HCEC 1CT (cell line): ENCODE measurements around the gene HJURP.
"Not testable (repeated sequence)": the region's sequence is repeated elsewhere in the genome, so short reads cannot be mapped to it uniquely, and the experiment has no call there.

Source experiments
- DNase-seq: peaks from one replicate; pipeline ENCODE4 v3.0.0-alpha.2; 2017

HJURP gene, protein sequence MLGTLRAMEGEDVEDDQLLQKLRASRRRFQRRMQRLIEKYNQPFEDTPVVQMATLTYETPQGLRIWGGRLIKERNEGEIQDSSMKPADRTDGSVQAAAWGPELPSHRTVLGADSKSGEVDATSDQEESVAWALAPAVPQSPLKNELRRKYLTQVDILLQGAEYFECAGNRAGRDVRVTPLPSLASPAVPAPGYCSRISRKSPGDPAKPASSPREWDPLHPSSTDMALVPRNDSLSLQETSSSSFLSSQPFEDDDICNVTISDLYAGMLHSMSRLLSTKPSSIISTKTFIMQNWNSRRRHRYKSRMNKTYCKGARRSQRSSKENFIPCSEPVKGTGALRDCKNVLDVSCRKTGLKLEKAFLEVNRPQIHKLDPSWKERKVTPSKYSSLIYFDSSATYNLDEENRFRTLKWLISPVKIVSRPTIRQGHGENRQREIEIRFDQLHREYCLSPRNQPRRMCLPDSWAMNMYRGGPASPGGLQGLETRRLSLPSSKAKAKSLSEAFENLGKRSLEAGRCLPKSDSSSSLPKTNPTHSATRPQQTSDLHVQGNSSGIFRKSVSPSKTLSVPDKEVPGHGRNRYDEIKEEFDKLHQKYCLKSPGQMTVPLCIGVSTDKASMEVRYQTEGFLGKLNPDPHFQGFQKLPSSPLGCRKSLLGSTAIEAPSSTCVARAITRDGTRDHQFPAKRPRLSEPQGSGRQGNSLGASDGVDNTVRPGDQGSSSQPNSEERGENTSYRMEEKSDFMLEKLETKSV

DNA sequence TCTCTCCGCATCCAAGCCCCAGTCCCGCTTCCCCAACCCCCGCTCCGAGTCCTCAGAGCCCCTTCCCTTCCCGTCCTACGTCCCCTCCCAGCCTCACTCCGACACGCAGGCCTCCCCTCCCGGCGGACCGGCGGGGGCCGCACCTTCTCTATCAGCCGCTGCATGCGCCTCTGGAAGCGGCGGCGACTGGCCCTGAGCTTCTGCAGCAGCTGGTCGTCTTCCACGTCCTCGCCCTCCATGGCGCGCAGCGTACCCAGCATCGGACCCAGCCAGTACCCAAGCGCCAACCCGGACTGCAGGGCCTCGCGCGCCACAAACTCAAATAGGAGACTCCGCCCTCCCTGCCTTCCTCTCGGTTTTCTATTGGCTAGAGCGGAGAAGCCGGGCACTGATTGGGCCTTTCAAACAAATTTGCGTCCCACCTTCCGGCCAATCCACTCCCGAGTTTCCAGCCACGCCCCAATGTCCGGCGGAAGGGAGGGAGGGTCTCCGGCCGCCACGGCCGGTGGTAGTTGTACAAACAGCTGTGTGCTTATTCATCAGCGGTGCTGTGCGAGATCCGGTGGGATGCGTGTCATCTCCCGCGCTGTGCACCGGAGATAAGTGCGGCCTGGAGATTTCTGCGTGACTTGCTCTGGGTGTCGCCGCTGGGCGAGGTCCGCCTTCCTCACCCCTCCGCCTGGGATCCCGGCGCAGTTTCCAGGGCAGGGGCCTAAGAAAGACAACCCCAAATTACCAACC lies at the start of gene HJURP:
Gene HJURP (minus strand): TSS at position 295 of the 741 bp plus-strand sequence. CDS start 35 bp downstream, at position 260.
- peak; percentile 96 for DNase-seq

DNA sequence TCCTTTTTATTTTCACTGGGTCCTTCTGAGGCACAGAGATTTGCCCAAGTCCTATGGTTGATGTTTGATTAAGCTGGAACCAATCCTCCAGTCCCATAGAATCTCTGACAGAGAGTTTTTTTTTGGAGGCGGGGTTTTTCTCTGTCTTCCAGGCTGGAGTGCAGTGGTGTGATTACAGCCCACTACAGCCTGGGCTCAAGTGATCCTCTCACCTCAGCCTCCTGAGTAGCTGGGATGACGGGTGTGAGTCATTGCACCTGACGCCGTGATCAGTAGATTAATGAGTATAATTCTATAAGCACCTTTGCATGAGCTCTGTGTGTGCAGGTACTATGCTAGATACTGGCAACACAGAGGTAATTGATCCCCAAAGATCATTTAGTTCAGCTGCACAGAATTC lies 47.5 kb upstream of the HJURP start:
- DNase-seq = no peak

DNA sequence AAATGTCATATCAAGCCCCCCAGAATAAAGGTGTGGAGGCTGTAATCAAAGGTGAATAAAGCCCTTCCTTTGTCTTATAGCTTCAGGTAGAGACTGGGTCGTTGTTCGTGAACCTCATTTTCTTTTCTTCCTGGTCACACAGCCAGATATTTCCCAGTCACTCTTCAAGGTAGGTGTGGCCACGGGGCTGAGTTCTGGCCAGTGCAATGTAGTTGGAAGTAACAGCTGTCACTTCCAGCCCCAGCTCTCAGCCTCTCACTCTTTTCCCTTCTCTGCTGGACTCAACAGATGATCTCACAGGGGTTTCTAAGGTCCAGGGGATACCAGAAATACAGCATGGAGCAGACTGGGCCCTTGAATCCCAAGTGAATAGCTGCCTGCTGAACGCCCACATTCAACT lies 47.0 kb upstream of the HJURP start:
- DNase-seq = no peak

DNA sequence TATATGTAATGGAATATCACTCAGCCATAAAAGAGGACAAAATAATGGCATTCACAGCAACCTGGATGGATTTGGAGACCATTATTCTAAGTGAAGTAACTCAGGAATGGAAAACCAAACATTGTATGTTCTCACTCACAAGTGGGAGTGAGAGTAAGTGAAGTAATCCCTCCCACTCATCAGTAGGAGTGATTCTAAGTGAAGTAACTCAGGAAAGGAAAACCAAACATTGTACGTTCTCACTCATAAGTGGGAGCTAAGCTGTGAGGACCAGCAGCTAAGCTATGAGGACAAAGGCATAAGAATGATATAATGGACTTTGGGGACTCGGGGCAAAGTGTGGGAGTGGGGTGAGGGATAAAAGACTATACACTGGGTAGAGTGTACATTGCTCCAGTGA lies 41.9 kb upstream of the HJURP start:
- DNase-seq = not testable (repeated sequence)

DNA sequence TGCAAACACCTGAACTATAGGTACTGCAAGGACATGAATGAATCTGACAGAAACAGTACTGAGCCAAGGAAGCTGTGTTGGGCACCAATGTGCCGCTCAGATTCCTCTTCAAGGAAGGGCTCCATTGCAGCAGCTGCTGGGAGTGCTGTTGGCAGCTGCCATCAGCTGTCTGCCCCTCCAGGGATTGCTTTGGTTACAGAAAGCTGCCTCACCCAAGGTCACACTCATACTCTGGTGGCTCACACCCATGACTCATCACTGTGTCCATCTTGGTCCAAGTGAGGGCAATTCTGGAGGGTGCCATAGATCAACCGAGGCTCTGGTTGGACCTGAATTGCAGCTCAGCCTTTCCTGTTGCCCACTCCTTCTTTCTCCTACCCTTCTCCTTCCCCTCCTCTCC lies 38.5 kb upstream of the HJURP start:
- no peak for DNase-seq

DNA sequence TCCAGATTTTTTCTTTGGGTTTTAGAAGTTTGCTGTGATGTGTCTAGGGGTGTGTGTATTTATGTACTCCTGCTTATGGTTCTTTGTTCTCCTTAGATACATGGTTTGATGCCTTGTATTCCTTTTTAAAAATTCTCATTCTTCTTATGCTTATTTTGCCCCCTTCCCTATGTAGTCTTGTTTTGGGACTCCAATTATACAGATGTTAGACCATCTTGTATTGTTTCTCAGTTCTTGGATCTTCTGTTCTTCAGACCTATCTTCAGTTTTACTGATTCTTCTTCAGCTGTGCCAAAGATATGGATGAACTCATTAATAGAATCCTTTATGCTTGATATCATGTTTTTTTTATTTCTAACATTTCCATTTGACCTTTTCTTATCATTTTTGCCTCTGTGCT lies 28.0 kb upstream of the HJURP start:
- no peak for DNase-seq

DNA sequence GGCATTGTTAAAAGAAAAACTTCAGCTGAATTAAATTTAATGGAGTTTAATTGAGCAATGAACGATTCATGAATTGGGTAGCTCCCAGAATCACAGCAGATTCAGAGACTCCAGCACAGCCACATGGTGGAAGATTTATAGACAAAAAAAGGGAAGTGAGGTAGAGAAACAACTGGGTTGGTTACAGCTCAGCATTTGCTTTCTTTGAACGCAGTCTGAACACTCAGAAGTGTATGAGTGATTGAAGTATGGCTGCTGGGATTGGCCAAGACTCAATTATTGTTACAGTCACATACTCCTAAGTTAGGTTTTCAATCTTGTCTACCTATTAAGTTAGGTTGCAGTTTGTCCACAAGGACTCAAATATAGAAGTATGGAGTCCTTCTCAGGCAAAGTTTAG lies 17.8 kb upstream of the HJURP start:
- not testable (repeated sequence) for DNase-seq

DNA sequence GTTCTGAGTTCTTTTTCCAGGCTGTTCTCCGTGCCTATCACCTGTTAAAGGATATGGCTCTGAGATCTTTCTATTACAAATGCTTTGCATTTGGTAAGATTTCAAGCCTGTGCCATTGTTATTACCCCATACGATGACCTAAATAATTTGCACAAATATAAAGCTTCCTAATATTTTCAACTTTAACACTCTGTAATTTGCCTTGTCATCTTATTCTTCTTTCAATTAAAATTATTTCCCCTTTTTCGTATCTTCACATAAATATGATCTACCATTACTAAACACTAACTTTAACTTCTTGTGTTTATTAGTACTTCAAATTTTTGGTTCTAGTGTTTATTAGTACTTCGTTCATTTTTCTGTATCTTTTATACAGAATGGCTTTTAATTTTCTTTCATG lies 17.1 kb upstream of the HJURP start:
- no peak for DNase-seq

DNA sequence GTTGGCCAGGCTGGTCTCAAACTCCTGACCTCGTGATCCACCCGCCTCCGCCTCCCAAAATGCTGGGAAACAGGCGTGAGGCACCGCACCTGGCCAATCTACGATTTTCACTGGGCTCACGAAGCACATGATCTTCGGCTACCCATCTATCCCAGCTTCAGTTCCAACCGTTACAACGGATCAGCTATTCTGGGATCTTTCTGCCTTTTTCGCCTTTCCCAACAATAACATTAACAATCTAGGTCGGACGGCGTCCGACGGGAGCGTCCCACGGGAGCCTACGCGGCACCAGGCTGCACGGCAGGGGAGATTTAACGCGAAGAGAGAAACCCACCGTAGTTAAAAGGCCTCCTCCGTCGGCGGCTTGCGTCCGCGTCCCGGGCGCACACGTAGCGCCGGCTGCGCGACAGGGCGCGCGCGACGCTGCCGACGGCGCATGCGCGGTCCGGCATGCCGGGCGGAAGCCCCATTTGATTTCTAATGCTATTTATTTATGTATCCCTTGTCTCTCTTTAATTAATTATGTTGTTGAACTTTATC lies 13.7 kb upstream of the HJURP start, which contains the start of gene MSL3B:
Gene MSL3B (minus strand): TSS at position 394 of the 540 bp plus-strand sequence.
- peak; percentile 46 for DNase-seq

DNA sequence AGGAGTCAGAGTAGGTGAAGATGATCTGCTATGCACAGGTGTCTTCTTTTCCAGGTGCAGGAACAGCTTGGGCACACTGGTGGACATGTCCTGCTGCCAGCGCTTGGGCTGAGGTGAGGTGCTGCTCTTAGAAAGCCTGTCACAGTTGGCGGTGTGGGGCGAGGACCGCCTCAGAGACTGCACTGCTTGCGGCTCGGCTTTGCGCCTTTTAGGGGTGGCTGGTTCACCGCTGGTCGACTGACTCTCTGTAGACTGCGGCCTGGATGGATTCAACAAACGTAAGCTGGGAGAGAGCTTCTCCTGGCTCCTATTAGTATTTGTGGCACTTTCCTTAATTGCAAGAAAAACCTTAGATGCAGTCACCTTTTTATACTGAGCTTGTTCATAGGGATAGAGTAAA lies 12.1 kb upstream of the HJURP start:
- no peak for DNase-seq

DNA sequence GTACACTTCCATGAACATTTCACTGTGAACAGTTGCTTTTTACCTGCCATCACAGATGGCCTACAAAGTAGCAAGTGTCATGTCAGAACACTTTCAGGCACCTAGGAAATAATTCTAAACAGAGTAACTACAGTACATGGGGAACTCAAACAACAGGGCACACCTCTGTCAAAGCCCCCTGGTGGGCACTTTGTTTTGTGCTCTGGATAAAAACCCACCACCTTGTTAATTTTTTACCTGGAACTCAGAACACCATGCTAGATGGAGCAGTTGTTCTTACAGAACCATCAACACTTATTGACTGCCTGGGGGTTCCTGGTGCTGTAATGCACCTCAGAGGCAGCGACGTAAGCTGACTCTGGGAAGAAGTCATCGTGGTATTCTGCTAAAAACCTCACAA lies 11.5 kb upstream of the HJURP start:
- no peak for DNase-seq

DNA sequence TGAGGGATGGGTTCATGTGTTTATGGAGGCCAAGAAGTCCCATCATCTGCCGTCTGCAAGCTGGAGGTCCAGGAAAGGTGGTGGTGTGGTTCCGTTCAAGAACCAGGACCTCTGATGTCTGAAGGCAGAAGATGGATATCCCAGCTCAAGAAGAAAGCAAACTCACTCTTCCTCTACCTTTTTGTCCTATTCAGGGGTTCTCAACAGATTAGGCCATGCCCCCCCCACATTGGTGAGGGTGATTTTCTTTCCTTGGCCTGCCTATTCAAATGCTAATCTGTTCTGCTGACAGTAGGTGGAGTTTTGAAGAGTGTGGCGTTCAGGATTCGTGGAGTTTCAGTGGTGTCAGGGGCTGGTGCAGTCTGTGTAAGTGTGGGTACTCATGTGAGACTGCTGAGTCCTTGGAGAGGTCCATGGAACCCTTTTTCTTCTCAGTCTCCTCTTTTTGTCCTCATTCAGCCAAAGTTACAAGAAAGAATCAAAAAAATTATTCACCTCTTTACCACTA lies 8.0 kb upstream of the HJURP start:
- no peak for DNase-seq

DNA sequence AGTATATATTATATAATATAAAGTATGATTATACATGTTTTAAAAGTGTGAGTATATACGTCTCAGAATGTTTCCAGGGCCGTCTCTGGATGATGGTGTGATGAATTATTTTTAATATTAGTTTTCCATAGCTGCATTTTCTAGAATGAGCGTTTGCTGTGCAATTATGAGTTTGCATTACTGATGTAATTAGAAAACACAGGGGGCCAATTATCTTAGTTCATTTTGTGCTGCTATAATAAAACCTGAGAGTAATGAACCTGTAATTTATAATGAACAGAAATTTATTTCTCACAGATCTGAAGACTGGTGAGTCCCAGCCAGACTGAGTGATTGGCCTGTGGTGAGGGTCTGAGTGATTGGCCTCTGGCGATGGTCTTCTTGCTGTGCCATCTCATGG lies 4.0 kb upstream of the HJURP start:
- DNase-seq = no peak

DNA sequence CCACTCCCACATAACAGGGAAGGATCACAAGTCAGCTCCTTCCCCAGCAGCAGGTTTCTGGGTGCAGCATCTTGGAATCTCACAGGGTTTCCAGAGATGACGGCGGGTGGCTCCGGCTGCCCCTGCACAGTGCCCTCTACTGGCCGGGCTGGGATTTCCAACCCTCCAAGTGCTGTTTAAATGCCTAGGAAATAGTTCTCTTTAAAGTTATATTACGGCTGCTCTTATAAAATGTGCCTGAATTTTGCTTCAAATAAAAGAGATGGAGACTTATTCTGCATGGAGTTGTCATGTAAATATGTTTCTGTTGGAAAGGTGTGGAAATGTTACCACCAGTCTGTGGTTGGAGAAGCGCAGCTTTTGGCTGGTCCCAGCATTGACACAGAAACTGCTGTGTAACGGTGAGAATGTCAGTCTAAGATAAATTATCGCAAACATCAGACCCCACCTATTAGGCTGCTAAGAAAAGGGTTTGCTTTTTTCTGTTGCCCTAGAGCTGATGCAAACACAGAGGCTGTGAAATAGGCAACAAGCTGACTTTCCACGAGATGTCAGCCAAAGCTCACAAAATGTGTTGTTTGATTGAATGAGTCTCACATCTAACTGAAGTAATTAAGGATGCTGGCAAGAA lies 3.3 kb upstream of the HJURP start:
- DNase-seq = no peak

DNA sequence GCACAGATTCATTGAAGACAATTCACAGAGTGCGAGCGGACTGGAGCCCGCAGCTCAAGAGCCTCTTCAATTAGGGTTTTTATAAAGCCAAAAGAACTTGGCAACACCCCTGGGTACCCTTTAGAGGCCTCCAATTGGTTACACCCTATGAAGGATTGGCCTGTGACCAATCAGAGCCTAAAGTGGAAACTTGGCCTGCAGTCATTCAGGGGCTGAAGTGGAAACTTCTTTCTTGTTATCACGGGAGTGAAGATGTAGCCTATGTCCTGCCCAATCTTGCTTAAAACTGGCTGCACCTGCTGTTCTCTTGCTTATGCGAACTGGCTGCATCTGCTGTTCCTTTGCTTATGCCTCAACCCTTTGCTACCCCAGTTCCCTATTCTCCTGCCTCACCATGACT lies 1.8 kb upstream of the HJURP start:
- no peak for DNase-seq

DNA sequence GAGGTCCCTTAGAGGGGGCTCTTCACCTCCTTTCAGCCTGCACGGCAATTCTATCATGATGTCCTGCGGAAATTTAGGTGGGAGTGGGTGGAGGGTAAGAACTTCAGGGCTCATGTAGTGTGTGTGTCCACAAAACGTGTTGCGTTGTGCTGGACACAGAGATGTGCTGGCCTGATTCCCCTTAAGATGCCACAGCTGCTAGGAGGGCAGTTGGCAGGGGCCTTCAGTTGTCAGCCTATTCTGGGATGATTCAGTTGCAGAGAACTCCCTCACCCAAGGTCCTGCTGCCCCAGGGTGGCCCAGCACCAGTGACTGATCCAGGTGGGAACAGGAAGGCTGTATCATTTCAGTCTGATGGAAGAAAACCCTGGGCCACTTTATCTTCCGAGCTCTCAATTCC lies 1.0 kb upstream of the HJURP start:
- no peak for DNase-seq

DNA sequence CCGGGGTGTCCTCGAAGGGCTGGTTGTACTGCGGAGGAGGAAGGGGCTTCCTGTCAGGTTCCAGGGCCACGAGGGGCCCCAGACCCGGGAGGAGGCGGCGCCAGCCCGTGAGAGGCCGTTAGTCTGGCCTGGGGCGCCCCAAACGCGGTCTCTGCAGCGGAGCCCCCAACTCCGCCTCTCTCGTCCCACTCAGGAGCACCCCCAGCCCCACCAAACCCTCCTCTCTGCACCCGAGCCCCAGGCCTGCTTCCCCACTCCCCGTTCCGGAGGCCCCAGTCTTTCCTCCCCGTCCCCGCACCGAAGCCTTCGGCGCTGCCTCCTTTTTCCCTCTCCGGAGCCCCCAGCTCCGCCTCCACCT lies 473 bp downstream of the HJURP start:
- no peak for DNase-seq

DNA sequence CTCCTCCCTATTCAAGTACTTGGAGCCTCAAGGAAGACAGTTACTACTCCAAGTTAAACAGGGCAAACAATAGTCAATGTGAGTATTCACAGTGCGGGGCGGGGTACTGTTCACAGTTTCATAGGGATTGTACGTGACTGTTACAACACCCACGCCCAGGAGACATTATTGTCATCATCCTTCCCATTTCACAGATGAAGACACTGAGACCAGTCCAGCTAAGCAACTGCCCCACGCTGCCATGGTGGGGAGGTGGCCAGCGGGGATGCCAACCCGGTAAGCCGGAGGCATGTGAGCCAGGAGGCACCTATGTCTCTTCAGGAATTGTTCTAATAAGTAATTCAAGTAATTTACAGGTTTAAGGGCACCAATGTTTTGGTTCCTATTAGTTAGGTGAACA lies 982 bp downstream of the HJURP start:
- DNase-seq = no peak

DNA sequence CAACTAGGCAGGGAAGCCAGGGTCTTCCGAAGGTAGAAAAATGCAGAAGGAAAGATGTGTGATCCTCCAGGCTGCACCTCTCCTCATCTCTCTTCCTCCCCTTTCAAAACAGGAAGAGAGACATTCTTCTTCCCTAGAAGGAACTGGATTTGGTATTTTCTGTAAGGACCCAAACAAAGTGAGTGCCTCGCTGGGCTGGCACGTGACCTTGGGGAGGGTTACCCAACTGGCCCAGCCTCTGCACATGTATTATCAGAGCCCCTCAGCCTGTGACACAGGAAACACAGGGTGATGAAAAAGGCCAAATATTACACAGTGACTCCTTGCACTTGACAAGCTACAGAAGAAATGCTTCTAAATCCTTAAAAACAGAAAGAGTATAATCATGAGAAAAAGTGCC lies 2.3 kb downstream of the HJURP start:
- no peak for DNase-seq

DNA sequence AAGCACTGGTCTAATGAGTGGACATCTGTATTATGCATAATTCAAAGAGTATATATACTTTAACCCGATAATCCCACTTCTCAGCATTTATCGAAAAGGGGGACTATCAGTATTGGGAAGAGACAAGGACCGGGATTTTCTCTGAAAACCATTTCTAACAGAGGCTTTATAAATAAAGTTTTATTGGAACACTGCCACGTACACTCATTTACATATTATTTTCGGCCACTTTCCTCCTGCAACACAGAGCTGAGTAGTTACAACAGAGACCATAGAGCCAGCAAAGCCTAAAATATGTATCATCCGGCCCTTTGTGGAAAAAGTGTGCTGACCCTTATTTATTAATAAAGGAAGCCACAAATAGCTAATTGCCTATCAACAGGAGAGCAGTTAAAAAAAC lies 3.2 kb downstream of the HJURP start:
- DNase-seq = no peak

DNA sequence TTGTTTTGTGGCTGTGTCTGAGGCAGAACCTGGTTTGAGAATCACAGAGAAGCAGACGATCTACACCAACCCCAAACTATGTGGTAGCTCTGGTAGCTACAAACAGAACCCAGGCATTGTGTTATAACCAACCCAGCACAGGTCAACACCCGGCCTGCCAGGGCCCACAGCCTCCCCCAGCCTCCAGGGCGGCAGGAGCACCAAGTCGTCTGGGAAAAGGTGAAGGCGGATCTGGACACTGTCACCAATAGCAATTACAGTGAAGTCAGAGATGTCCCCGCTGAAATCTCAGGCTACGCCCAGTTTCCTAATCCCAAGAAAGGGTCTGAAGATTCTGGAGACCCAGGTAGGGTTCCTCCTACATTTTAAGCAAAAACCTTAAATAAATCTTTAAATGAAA lies 3.6 kb downstream of the HJURP start:
- no peak for DNase-seq

DNA sequence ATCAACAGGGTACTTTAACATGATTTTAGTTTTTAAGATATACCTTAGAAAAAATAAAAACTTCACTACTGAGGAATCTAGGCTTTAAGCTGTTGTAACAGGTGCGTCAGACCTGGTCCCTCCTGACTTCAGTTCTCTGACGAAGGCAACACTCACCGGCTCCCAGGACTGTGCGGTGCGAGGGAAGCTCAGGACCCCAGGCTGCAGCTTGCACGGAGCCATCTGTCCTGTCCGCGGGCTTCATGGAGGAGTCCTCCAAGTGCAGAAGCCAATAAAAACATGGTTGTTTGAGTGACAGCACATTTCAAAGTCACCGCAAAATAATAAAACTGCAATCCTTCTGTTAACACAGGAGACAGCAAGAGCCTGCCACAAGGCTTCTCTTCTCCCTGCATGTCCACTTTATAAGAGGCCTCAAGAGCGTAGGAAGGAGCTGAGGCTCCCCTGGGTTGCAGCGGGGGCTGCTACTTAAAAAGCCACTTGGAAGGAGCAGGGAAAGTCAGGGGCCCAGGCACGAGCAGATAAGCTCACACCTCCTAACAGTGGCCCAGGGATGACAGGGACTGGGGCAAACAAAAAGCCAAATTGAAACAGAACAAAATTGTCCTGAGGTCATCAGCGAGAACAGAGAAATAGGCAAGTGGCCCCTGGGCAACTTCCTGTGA lies 4.6 kb downstream of the HJURP start:
- DNase-seq = no peak
